GM18517 (cell line): ENCODE measurements around the gene PITPNM3.

Experiments used
- ATAC-seq: cut with Tn5 transposase; IDR thresholded peaks from one replicate; pipeline ENCODE4 v1.9.1; 2021; ENCODE audit warnings: mild to moderate bottlenecking, moderate library complexity; ENCODE audit not compliant: unreplicated experiment

The PITPNM3 gene

DNA sequence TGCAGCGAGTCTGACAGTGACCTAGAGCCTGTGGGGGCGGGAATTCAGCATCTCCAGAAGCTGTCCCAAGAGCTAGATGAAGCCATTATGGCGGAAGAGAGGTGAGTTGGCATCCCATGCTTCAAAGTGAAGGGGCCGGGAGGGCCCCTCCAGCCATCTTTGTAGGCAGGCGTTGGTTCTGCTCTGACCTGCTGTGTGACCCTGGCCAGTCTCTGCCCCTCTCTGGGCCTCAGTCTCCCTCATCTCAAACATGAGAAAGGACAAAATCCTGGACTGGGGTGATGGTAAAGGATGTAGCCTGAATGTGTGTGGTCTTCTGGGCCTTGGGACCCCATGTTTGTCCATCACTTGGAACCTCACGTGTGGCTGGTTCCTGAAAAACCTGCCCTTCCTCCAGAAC is 107.0 kb downstream of the PITPNM3 start:
- no peak for ATAC-seq

DNA sequence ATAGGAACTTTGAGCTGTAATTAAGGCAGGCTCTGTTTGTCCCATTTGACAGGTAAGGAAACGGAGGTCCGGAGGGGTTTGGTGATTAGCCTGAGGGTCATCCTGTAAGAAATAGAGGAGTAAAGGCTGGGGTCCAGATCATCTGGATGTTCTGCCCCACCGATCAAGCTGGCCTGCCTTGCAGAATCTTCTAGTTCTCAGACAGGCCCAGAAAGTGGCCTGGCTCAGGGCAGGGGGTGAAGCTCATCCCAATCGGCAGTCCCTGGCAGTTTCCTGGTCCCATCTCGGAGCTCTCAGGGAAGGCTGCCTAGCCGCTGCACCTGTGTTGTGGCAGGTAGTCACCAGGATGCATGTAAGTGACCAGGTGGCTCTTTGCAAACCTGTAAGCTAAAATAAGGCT is 107.9 kb downstream of the PITPNM3 start:
- ATAC-seq: no peak

DNA sequence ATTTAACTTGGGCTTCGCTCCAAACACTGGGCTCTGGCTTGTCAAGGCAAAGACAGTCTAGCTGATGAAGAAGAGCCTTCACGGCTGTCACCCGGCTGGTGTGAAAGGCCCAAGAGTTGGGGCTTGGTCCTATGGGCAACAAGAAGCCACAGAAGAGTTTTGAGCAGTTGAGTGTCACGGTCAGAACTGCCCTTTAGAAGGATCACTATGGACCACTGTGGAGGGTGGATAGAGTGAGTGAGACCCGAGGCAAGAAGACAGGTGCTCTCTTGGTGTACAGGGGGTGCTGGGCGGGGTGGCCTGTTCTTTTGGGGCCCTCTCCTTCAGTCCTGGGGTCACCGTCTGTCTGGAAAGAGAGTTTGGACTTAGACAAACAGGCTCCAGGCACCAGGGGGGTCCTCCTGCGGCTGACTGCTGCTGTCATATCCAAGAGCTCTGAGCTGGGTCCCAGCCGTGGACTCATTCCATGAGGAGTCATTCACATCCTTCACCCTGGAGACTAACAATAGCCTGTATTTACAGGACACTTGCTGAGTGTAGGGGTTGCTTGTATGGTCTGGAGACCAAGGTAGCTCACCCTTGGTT is 109.7 kb downstream of the PITPNM3 start:
- no peak for ATAC-seq

DNA sequence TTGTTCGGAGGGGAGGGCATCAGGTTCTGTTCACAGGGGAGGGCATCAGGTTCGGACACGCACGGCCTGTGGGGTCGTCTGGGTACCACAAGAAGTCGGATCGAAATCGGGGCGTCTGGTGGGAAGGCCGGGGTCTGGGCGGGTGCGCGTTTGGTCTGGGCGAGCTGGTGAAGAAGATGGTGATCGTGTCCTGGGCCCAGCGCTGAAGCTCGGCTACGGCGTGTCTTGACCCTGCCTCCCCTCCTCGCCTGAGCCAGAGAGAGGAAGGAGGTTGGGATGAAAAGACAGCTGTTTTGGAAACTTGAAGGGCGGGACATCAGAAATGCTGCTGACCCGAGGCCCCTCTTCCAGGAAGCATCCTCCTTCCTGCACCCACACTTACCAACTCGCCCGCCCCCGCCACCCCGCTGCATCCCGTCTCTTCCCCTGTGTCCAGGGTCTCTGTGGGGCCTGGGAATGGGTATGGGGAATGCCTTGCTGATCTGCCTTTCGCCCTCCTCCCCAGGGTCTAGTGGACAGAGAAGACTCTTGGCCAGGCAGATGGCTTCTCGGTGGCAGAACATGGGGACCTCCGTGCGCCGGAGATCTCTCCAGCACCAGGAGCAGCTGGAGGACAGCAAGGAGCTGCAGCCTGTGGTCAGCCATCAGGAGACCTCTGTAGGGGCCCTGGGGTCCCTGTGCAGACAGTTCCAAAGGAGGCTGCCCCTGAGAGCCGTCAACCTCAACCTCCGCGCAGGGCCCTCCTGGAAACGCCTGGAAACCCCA is 111.6 kb downstream of the PITPNM3 start:
- ATAC-seq: no peak

DNA sequence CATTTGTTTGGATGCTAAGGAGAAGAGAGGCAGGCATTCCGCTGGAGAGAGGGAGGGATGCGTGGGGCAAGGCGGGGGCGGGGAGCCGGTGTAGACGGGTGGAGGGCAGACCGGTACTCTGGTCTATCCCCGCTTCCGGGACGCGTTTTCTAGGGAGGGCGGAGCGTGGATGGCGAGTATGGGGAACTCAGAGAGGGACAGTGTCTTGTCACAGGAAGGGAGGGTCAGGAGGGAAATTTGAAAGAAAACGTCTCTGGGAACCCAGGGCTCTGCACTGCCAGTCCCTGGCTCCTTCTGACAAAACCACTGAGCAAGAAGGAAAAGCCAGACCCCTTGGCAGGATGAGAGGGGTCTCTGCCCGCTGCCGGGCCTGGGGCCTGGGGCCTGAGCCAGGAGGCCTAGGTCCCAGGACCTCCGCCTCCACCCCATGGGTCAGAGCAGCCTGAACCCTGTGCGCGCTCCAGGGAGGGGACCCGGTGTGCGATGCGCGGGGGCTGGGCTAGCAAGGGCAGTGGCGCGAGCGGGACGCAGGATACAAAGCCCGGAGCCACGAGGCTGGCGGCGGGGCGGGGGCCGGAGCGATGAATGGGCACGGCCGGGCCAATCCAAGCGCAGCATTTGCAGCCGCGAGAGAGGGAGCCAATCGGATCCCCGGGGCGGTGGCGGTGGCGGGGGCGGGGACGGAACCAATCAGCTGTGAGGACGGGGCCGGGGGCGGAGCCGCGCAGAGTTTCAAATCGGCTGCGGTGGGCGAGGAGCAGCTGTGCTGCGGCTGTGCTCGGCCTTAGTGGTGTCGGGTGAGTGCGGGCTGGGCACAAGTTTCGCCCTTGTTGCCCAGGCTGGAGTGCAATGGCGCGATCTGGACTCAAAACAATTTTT is 112.4 kb downstream of the PITPNM3 start, which contains the start of gene PIMREG:
TSS of gene PIMREG (plus strand) at position 764 of the 879 bp plus-strand sequence. CDS start 656 bp downstream, outside the sequence.
- ATAC-seq: peak; percentile 73

DNA sequence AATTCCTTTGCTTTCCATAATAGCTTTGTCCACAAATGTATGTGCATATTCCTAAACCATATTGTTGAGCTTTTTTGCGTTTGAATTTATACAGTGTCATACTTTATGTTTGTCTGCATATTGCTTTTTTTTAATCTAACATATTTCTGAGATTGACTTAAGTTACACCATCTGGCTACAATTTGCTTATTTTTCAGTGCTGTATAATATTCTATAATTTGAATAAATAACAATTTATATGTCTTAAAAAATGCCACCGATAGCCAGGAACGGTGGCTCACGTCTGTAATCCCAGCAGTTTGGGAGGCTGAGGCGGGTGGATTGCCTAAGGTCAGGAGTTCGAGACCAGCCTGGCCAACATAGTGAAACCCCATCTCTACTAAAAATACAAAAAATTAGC is 113.6 kb downstream of the PITPNM3 start:
- ATAC-seq: no peak

DNA sequence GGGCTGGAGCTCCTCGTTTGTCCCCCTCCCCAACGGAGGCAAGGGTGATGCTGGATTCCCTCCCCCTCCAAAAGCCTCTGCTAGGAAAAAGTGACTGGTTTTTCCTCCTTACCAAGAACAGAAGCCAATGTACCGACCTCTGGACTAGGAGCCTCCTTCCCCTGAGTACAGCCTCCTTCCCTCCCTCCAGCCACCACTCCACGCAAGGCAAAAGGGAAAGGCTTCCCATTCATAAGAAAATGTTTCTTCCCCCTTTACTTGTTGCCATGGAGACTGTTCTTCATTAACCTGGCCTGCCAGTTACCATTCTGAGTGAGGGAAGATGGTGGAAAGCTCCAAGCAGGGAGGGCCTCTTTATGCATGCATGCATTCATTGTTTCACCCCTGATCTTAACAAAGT is 116.4 kb downstream of the PITPNM3 start:
- no peak for ATAC-seq

DNA sequence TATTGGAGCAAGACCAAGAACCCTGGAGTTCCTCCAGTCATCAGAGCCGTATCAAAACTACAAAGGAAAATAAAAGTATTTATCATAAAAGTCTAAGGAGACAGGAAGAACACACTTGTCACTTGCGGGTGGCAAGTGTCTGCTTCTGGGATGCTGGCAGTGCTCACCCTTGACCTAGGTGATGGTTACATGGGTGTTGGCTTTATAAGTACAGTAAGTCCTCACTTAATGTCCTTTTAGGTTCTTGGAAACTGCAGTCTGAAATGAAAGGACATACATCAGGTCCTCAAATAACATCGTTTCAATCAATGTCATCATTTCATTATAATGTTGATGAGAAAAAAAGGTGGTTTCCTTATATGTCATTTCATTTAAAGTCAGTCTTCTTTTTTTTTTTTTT is 118.4 kb downstream of the PITPNM3 start:
- no peak for ATAC-seq

DNA sequence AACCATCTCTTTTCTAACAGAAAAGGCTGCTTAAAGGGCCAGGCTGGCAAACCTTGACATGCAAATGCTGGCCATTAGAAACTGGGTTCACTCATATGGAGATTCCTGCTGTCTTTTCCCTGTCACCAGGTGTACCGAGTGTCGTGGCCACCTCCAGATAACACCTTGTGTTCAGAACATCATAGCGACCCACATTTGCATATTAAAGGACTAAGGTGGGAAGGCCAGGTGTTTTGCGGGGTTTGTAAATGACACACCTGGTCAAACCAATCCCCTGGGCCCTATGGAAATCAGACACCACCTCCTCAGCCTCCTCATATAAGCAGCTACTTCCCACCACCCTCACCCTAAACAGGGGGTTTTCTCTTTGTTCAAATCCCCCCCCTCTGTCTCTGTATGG is 118.9 kb downstream of the PITPNM3 start:
- no peak for ATAC-seq

DNA sequence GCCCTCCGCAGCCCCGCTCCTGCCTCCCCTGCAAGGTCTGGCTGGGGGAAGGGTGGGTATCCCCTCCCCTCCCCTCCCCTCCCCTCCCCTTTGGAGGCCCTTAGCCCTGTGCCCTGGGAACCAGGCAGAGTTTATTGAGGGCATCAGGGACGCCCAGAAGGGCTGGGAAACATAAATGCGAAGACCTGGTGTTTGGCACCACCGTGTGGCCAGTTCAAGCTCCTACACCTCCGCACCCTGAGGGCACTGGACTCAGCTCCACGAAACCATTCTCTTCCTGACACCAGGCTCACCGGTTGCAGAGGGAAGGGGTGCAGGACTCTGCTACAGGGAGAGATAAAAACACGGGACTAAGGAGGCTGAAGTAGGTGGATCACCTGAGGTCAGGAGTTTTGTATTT is 120.4 kb downstream of the PITPNM3 start:
- ATAC-seq: peak; percentile 61

DNA sequence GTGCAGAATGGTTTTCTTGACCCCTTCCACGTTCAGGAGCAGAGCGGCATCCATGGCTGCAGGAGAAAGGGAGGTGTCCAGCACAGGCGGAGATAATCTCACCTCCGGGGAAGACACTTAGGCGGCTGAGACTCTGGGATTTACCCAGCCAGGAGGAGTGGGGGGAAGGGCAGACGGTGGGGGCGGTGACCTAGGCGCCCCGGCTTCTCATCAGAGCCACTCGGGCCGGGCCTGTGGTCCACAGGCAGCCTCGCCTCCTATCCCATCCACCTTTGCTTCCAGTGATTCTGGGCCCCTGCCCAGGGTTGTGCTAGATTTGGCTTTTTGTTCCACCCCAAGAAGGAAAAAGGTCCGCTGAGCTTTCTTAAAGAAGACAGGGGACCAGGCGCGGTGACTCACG is 121.3 kb downstream of the PITPNM3 start, which contains the start of gene AIPL1:
TSS of gene AIPL1 (minus strand) at position 71 of the 400 bp plus-strand sequence. CDS start at position 54, 17 bp downstream.
- no peak for ATAC-seq

DNA sequence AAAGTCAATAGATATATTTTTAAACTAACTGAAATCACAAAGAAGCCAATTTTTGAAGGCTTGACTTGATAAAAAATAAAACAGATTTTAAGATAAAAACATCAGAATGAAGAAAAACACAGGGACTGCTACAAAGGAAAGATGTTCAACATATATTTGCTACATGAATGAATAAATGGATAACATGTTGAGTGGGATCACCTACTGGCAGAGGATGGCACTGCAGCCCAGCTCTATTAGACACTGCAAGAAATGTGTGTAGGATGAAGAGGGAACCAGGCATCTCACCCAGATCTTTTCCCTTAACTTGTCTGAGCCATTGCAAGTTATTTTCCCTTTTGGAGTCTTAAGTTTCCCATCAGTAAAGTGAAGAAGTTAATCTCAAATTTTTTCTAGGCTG is 125.6 kb downstream of the PITPNM3 start:
- ATAC-seq: no peak

DNA sequence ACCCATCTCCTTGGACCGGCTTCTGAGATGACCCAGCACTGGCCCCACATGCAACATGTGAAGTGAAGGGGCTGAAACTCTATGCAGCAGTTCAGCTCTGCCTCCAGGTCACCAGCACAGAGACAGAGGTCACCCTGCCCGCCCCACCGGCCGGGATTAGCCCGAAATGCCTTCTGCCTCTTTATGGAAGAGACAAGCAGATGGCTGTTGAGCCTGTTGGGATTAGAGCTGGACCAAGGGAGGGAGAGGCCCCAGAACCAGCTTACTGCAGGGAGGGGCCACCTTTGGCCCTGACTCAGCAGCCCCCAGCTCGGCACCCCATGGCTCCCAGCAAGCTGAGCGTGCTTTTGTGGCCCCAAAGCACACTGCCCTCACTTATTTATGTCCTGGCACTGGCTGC is 127.1 kb downstream of the PITPNM3 start:
- ATAC-seq: no peak

DNA sequence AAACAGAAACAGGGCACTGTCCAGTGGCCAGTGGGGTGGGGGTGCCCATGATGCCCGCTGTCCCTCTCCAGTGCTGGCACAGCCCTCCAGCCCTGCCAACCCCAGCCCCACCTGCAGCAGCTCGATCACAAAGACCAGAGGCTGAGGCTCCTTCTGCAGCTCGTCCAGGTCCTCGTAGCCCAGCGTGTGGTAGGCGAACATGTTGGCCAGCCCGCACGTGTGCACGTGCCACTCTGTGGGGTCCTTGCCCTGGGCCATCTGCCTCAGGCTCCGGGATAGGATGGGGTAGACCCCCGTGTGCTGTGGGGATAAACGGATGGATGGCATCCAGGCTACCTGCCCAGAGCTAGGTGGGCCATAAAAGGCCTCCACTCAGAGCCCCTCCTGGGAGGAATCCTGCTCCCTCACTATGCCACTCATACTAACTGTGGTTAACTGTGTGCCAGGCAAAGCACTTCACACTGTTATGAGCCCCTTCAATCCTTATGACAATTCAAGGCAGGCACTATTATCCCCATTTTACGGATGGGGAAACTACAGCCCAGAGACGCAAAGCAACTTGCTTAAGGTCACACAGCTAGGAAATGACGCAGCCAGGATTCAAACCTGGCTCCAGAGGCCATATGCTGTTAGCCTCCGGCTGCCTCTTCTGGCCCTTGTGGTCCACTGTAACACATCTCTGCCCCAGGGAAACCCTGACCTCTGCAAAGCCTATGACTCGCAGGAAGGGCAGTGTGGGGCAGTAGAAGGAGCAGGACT is 128.0 kb downstream of the PITPNM3 start:
- ATAC-seq: no peak

DNA sequence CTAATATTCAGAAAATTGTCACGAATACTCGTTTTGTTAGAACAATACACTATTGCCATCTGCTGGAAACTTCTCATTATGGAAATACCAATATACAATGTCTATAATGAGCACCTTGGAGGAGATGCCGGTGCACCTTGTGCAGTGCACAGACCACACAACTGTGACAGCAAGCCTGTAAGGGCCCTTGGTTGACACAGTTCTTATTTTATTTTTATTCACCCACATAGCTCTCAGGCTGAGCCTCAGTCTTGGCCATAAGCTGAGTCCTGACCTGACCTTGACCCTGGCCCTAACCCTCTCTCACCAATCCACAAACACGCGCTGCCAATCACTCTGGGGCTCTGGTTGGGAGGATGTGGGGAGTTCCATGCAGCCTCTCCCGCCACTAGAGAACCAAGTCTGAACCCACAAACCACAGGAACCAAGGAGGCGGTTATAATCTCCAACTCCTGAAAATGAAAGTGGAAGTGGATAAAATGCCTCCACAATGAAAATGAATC is 129.0 kb downstream of the PITPNM3 start:
- no peak for ATAC-seq

DNA sequence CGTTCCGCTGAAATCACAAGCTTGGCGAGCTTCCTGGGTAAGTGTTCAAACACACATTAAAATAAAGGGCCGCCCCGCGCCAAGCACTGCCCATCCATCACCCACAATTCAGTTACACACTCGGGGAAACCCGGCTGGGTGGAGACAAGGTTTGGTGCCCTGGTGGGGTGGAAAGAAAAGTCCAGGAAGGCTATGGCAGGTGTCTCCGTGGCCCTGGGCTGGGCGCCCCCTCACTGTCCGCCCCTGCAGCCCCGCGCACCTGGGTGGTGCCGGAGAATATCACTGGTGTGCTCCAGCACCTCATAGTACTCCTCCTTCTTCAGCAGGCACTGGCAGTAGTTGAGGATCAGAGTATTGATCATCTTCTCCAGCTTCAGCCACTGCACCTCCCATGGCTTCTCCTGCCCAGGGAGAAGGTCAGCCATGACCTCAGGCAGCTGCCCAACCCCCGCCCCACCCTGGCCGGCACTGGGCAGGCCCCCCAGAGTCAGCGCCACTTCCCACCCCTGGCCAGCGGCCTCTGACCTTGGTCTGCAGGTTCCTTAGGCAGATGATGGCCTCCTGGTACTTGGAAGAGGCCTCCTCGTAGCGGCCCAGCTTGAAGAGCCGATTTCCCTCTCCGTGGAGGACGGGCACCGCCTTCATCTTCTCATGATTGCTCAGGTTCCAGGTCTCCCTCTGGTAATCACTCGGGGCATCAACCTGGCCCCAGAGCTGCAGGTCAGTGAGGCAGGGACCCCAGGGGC is 129.8 kb downstream of the PITPNM3 start:
- no peak for ATAC-seq

DNA sequence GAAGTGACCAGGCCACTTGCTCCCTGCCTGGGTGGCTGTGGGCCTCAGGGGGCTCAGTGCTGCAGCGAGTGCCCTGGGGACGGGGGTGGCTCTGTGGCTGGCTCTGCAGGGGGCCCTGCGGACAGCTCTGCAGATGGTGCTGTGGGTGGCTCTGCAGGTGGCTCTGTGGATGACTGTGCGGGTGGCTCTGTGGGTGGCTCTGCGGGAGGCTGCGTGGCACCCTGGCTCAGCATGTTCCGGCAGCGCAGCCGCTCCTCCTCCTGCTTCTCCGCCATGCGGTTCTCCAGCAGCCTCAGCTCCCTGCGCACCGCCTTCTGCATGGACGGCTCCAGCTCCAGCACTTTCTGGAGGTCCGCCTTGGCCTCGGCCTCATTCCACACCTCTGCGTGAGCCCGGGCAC is 130.9 kb downstream of the PITPNM3 start:
- no peak for ATAC-seq

DNA sequence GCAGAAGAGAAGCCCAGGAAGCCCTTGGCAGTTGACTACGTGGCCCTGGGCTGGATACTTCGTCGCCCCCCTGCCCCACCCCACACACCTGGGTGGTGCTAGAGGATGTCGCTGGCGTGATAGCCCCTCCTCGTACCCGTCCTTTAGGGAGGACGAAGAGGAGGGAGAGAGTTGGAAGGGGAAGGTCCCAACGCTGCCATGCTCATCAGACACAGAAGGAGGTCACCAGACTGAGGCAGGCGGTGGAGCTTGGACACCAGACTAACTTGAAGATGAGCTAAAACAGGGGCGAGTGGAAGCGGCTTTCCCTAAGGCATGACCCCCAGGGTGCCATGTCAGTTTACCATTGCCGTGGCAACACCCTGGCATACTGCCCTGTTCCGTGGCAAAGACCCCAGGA is 132.4 kb downstream of the PITPNM3 start:
- no peak for ATAC-seq

DNA sequence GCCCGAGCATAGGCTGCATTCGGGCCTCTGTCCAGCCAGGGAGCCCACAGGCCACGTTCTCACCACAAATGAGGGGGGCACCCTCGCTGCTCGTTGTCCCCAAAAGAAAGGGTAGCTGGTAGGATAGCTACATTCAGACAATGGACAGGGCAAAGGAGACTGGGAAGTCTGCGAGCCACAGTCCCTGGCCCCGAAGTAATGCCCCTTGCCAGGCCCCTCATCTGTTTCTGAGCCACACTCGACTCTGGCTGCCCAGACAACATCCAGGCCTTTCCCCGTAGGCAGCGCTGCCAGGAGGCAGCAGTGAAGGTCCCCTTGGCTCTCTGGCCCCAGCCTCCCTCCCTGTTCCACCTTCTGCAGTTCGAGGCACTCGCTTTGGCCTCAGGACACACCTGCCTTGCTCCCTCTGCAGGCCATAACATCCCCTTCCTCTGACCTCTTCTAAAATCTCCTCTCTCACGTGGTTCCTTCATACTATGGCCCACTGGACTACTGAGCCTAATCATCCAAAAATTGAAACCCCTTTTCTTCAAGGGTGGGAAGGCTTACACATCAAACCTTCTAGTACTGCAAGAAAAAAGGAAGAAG is 133.6 kb downstream of the PITPNM3 start:
- ATAC-seq: no peak
